ENCODE results near the gene SUSD3. TPM values are rescaled to one million over a fixed set of nuclear protein-coding genes. Genes with fewer than 3 reads are reported as not detected.

Gene SUSD3
- total and polyA plus RNA-seq, 2 of the 8 experiments (the other 6 are each of a cell fraction or from before 2014, with no cell fraction given): 5.5 to 35.4 TPM

GRCh38 chr9:93071464-93071863, 13.0 kb downstream of the SUSD3 start (continued):
- TF ChIP-seq SRF (IDR thresholded peaks at IDR 0.05; ENCODE audit: low read depth, low read length): no peak

All from H1 (cell line).